Muscle of leg (tissue), 11 donors: ENCODE results near the gene COL23A1. TPM values are rescaled to one million over a fixed set of nuclear protein-coding genes. Genes with fewer than 3 reads are reported as not detected.

ENCODE experiments used
- DNase-seq: peaks from one replicate; pipeline ENCODE4 v3.0.0; 2013
- H3K27ac ChIP-seq: one replicate; pipeline ENCODE4 v1.5.1; 2013; ENCODE audit warnings: mild to moderate bottlenecking, low read length, control low read depth
- H3K27me3 ChIP-seq: one replicate; pipeline ENCODE4 v1.6.1; 2013; ENCODE audit warnings: low read length; ENCODE audit not compliant: control insufficient read depth, insufficient read depth
- H3K36me3 ChIP-seq: one replicate; pipeline ENCODE4 v1.6.1; 2013; ENCODE audit warnings: low read length; ENCODE audit not compliant: control insufficient read depth, insufficient read depth
- H3K4me1 ChIP-seq: one replicate; pipeline ENCODE4 v1.6.1; 2013; ENCODE audit warnings: low read length; ENCODE audit not compliant: control insufficient read depth, insufficient read depth
- H3K4me3 ChIP-seq: one replicate; pipeline ENCODE4 v1.5.1; 2013; ENCODE audit warnings: low read length, control low read depth
- H3K9me3 ChIP-seq: replicated peaks from 2 replicates; pipeline ENCODE4 v1.6.1; 2013; ENCODE audit warnings: low read depth, low read length; ENCODE audit not compliant: control insufficient read depth
- WGBS: methylation state at CpG from one replicate; pipeline ENCODE4 v1.1.5; 2013; ENCODE audit warnings: missing lambda C conversion rate; ENCODE audit not compliant: insufficient coverage; 5-methylcytosine and 5-hydroxymethylcytosine counted together
- polyA plus RNA-seq, 8 donors: library from polyadenylated mRNA; unstranded; fragments of 120-200 nt; gene quantifications; one replicate each; pipeline versions ENCODE4 v1.2.1 to v1.2.3, GENCODE V29; 2013; ENCODE audit warnings: inconsistent platforms in 1 of 8, low replicate concordance in 1 of 8; ENCODE audit not compliant: insufficient read length in 8 of 8, insufficient read depth in 1 of 8
- total RNA-seq: library from RNA; stranded (reverse); fragments of 120-200 nt; gene quantifications from one replicate; pipeline ENCODE4 v1.2.4, GENCODE V29; 2013

The COL23A1 gene
- total and polyA plus RNA-seq, 9 donors, result 1.3 to 5.1 (median 3.0) TPM

- Histone ChIP-seq H3K36me3 (no peaks in the 10 kb centered on the region), H3K27ac (no peak overlapping the region), H3K4me1 (peaks cover 38% of the 10 kb centered on the region), H3K4me3 (no peak overlapping the region), H3K9me3 (peaks cover 2% of the 10 kb centered on the region), H3K27me3 (peaks cover 16% of the 10 kb centered on the region)
- no peak for DNase-seq
- WGBS, result 60% methylated on average over 8 of the region's 12 CpGs
Measured at GRCh38 chr5:178432421-178433272, 157.5 kb downstream of the COL23A1 start.

GRCh38 chr5:178431782-178432165, 158.4 kb downstream of the COL23A1 start:
- no peak for DNase-seq
- Histone ChIP-seq H3K4me1 (peaks cover 38% of the 10 kb centered on the region), H3K27ac (no peak overlapping the region), H3K4me3 (no peak overlapping the region), H3K9me3 (peaks cover 2% of the 10 kb centered on the region), H3K36me3 (no peaks in the 10 kb centered on the region), H3K27me3 (peaks cover 14% of the 10 kb centered on the region)
- no CpG with 5 or more reads among the region's 5 CpGs for WGBS

GRCh38 chr5:178431063-178431781, 159.0 kb downstream of the COL23A1 start:
- H3K4me1 ChIP-seq, result peaks cover 38% of the 10 kb centered on the region
- H3K4me3 ChIP-seq, result no peak overlapping the region
- WGBS, result 97% methylated on average over 13 of the region's 16 CpGs
- peaks cover 14% of the 10 kb centered on the region for H3K27me3 ChIP-seq
- H3K9me3 ChIP-seq, result peaks cover 2% of the 10 kb centered on the region
- no peak for DNase-seq
- H3K27ac ChIP-seq, result no peak overlapping the region
- H3K36me3 ChIP-seq, result no peaks in the 10 kb centered on the region

DNA sequence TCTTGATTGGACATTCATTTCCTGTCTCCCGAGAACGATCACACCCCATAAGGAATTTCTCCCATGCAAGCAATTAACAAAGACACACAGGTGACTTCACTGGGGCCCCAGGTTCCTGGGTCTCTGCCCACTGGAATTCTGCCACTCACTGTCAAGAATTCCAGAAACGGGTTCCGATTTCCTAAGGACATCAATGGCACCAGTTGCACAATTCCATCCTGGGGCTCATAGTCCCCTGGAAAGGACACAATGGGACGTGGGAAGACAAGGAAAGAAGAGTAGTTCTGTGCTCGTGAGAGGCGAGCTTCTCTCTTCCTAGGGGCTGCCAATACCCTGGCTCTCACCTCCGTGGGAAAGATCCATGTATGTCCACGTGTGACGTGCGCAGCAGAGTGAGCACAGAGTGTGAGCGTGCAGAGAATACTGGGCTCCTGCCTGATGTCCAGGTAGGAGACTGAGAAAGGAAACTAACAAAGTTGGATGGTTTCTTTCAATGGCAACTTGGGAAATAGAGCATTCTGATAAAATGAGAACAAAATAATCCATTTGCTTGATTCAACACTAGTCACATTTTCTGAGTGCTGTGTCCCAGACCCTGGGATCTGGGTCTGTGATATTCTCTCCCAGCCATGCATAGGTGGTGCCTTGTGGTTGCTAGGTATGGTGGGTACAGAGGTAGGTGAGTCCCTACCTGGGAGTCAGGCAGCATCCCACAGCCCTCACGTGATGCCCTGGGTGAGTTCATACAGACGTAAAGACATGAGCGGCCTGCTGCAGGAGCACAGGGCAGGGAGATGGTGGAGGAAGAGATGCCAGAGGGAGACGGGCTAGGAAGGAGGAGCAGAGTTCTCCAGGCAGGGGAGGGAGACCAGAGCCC, 159.8 kb downstream of the COL23A1 start:
- H3K36me3 ChIP-seq, result no peaks in the 10 kb centered on the region
- no peak overlapping the region for H3K27ac ChIP-seq
- DNase-seq, result no peak
- H3K9me3 ChIP-seq, result peaks cover 2% of the 10 kb centered on the region
- 65% methylated on average over 14 of the region's 16 CpGs for WGBS
- H3K27me3 ChIP-seq, result peaks cover 9% of the 10 kb centered on the region
- peaks cover 37% of the 10 kb centered on the region for H3K4me1 ChIP-seq
- no peak overlapping the region for H3K4me3 ChIP-seq

DNA sequence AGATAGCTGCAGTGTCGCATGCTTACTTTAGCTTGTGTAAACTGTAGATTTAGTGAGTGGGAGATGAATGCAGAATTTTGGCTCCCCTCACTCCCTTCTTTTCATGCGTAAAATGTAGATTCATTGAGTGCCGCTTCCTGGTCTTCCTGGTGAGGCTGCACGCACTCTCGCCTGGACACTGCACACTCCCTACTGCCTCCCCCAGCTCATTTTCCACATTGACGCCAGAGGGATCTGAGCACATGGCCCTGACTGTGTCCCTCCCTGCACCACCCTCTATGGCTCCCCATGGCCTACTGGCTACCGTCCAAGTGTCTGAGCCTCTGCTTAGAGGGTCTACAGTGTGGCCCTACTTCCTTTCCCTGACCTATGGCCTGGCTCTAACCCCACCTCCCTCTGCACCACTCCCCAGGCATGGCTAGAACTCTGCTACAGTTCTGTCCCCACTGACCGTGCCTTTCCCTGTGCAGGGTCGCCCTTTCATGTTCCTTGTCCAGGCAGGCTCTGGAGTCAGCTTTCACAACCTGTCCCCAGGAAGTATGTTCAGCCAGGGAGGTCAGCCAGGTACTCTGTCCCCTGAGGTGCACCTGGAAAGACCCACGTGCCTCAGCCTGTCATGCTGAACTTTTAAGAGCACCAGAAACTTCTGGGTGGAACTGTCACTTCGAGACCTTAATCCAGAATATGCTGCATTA, 160.6 kb downstream of the COL23A1 start:
- DNase-seq, result no peak
- no peaks in the 10 kb centered on the region for H3K36me3 ChIP-seq
- peaks cover 2% of the 10 kb centered on the region for H3K9me3 ChIP-seq
- no peak overlapping the region for H3K27ac ChIP-seq
- 61% methylated on average over 9 of the region's 11 CpGs for WGBS
- H3K4me3 ChIP-seq, result no peak overlapping the region
- H3K4me1 ChIP-seq, result peaks cover 29% of the 10 kb centered on the region
- peaks cover 8% of the 10 kb centered on the region for H3K27me3 ChIP-seq

DNA sequence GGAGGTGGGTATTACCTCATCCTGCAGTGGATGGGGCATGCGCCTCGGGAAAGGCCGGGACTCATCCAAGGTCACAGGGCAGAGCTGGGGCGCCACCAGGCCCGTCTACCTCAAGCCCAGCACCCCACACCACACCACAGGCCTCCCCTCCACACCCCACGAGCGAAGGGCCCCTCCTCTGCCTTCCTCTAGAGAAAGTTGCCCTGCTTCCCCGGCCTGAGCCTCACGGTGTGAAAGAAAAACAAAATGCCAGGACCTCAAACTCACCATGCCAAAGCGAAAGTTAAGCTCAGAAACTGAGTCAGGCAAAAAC, 161.1 kb downstream of the COL23A1 start:
- 86% methylated on average over 9 of the region's 10 CpGs for WGBS
- Histone ChIP-seq H3K36me3 (no peaks in the 10 kb centered on the region), H3K9me3 (peaks cover 2% of the 10 kb centered on the region), H3K4me1 (peaks cover 25% of the 10 kb centered on the region), H3K27ac (no peak overlapping the region), H3K27me3 (peaks cover 5% of the 10 kb centered on the region), H3K4me3 (no peak overlapping the region)
- no peak for DNase-seq

GRCh38 chr5:178428341-178429155, 161.6 kb downstream of the COL23A1 start:
- Histone ChIP-seq H3K27ac (no peak overlapping the region), H3K4me3 (no peak overlapping the region), H3K27me3 (peaks cover 5% of the 10 kb centered on the region), H3K4me1 (peaks cover 28% of the 10 kb centered on the region), H3K36me3 (no peaks in the 10 kb centered on the region), H3K9me3 (peaks cover 2% of the 10 kb centered on the region)
- DNase-seq, result peak; percentile 20
- WGBS, result 75% methylated on average over 11 of the region's 20 CpGs

GRCh38 chr5:178427576-178428197, 162.5 kb downstream of the COL23A1 start:
- no peak for DNase-seq
- peaks cover 27% of the 10 kb centered on the region for H3K4me1 ChIP-seq
- no peak overlapping the region for H3K27ac ChIP-seq
- no peak overlapping the region for H3K4me3 ChIP-seq
- 71% methylated on average over 2 of the region's 4 CpGs for WGBS
- H3K9me3 ChIP-seq, result peaks cover 2% of the 10 kb centered on the region
- H3K36me3 ChIP-seq, result no peaks in the 10 kb centered on the region
- peaks cover 5% of the 10 kb centered on the region for H3K27me3 ChIP-seq
